Stomach smooth muscle (tissue), 2 donors: Measurements from ENCODE around the gene AK9.
A peak's percentile ranks its signal among the peaks of the same experiment; 100 is the strongest.
"Not testable (repeated sequence)": the region's sequence is repeated elsewhere in the genome, so short reads cannot be mapped to it uniquely, and the experiment has no call there.

Experiments
- H3K27ac ChIP-seq: one replicate; pipeline ENCODE4 v1.7.0; 2013; ENCODE audit warnings: mild to moderate bottlenecking, low read length, inconsistent platforms
- H3K27me3 ChIP-seq, 2 donors: one replicate each; pipeline ENCODE4 v1.7.0; 2013; ENCODE audit warnings: low read length in 2 of 2; ENCODE audit not compliant: insufficient read depth in 2 of 2, control insufficient read depth in 1 of 2
- H3K36me3 ChIP-seq, 2 donors: one replicate each; pipeline ENCODE4 v1.7.0; 2013; ENCODE audit warnings: low read length in 2 of 2; ENCODE audit not compliant: control insufficient read depth in 2 of 2, insufficient read depth in 2 of 2
- H3K4me1 ChIP-seq: one replicate; pipeline ENCODE4 v1.7.0; 2013; ENCODE audit warnings: low read length; ENCODE audit not compliant: control insufficient read depth, insufficient read depth
- H3K4me3 ChIP-seq, 2 donors: one replicate each; pipeline ENCODE4 v1.7.0; 2013; ENCODE audit warnings: low read length in 2 of 2
- H3K9ac ChIP-seq, 2 donors: one replicate each; pipeline ENCODE4 v1.7.0; 2013; ENCODE audit warnings: low read length in 2 of 2, mild to moderate bottlenecking in 1 of 2
- H3K9me3 ChIP-seq, 2 donors: one replicate each; pipeline ENCODE4 v1.7.0; 2013; ENCODE audit warnings: low read length in 2 of 2; ENCODE audit not compliant: control insufficient read depth in 2 of 2
- donor health status: healthy.
- donor health status: Pancreatic carcinoma.

Gene AK9

GRCh38 chr6:109569901-109570300, 121.1 kb downstream of the AK9 start:
- not testable (repeated sequence) for H3K4me1 ChIP-seq, H3K4me3 ChIP-seq, H3K27me3 ChIP-seq, H3K36me3 ChIP-seq, H3K27ac ChIP-seq, H3K9ac ChIP-seq, H3K9me3 ChIP-seq

- no peak overlapping the region for H3K4me3 ChIP-seq
- H3K36me3 ChIP-seq, result no peaks in the 10 kb centered on the region
- H3K9me3 ChIP-seq, result no peaks in the 10 kb centered on the region
- H3K27me3 ChIP-seq, result no peaks in the 10 kb centered on the region
- H3K9ac ChIP-seq, result no peak overlapping the region
- no peak overlapping the region for H3K27ac ChIP-seq
- H3K4me1 ChIP-seq, result no peaks in the 10 kb centered on the region
These were observed 129.2 kb downstream of the AK9 start for GRCh38 chr6:109561844-109562243.

- H3K36me3 ChIP-seq, result no peaks in the 10 kb centered on the region
- H3K9me3 ChIP-seq, result no peaks in the 10 kb centered on the region
- peak overlapping the region; percentile 31 for H3K27ac ChIP-seq
- no peak overlapping the region for H3K9ac ChIP-seq
- H3K4me1 ChIP-seq, result peaks cover 9% of the 10 kb centered on the region
- no peaks in the 10 kb centered on the region for H3K27me3 ChIP-seq
- H3K4me3 ChIP-seq, result no peak overlapping the region
These were observed 159.6 kb downstream of the AK9 start for GRCh38 chr6:109531446-109531845.

GRCh38 chr6:109527989-109528388, 163.0 kb downstream of the AK9 start:
- Histone ChIP-seq H3K4me1 (peaks cover 9% of the 10 kb centered on the region), H3K9me3 (no peaks in the 10 kb centered on the region), H3K9ac (no peak overlapping the region), H3K27ac (no peak overlapping the region), H3K27me3 (no peaks in the 10 kb centered on the region), H3K36me3 (no peaks in the 10 kb centered on the region), H3K4me3 (no peak overlapping the region)

- H3K4me3 ChIP-seq, result no peak overlapping the region
- H3K27ac ChIP-seq, result no peak overlapping the region
- no peaks in the 10 kb centered on the region for H3K9me3 ChIP-seq
- no peak overlapping the region for H3K9ac ChIP-seq
- H3K36me3 ChIP-seq, result no peaks in the 10 kb centered on the region
- H3K27me3 ChIP-seq, result no peaks in the 10 kb centered on the region
- peaks cover 9% of the 10 kb centered on the region for H3K4me1 ChIP-seq
These were observed 163.9 kb downstream of the AK9 start for GRCh38 chr6:109526905-109527628.

GRCh38 chr6:109524129-109524528, 166.9 kb downstream of the AK9 start:
- no peak overlapping the region for H3K4me3 ChIP-seq
- no peaks in the 10 kb centered on the region for H3K36me3 ChIP-seq
- no peaks in the 10 kb centered on the region for H3K9me3 ChIP-seq
- no peak overlapping the region for H3K27ac ChIP-seq
- H3K9ac ChIP-seq, result no peak overlapping the region
- H3K4me1 ChIP-seq, result no peaks in the 10 kb centered on the region
- H3K27me3 ChIP-seq, result no peaks in the 10 kb centered on the region

GRCh38 chr6:109523478-109523877, 167.5 kb downstream of the AK9 start:
- H3K9ac ChIP-seq, result no peak overlapping the region
- H3K27ac ChIP-seq, result no peak overlapping the region
- H3K36me3 ChIP-seq, result no peaks in the 10 kb centered on the region
- H3K4me3 ChIP-seq, result no peak overlapping the region
- H3K9me3 ChIP-seq, result no peaks in the 10 kb centered on the region
- H3K27me3 ChIP-seq, result no peaks in the 10 kb centered on the region
- H3K4me1 ChIP-seq, result no peaks in the 10 kb centered on the region

GRCh38 chr6:109521080-109521479, 169.9 kb downstream of the AK9 start:
- Histone ChIP-seq H3K9me3 (no peaks in the 10 kb centered on the region), H3K27me3 (no peaks in the 10 kb centered on the region), H3K9ac (no peak overlapping the region), H3K4me1 (no peaks in the 10 kb centered on the region), H3K4me3 (no peak overlapping the region), H3K27ac (no peak overlapping the region), H3K36me3 (no peaks in the 10 kb centered on the region)

GRCh38 chr6:109519647-109520046, 171.4 kb downstream of the AK9 start:
- H3K36me3 ChIP-seq, H3K27ac ChIP-seq, H3K9ac ChIP-seq, H3K4me3 ChIP-seq, H3K4me1 ChIP-seq, H3K9me3 ChIP-seq, H3K27me3 ChIP-seq: not testable (repeated sequence)

GRCh38 chr6:109516929-109517328, 174.1 kb downstream of the AK9 start:
- H3K36me3 ChIP-seq, result no peaks in the 10 kb centered on the region
- no peak overlapping the region for H3K9ac ChIP-seq
- no peak overlapping the region for H3K27ac ChIP-seq
- H3K9me3 ChIP-seq, result no peaks in the 10 kb centered on the region
- no peaks in the 10 kb centered on the region for H3K27me3 ChIP-seq
- H3K4me1 ChIP-seq, result no peaks in the 10 kb centered on the region
- H3K4me3 ChIP-seq, result no peak overlapping the region

GRCh38 chr6:109515781-109516409, 175.1 kb downstream of the AK9 start:
- Histone ChIP-seq H3K27me3 (no peaks in the 10 kb centered on the region), H3K4me3 (no peak overlapping the region)

More at GRCh38 chr6:109515781-109516409, 175.1 kb downstream of the AK9 start:
- H3K27ac ChIP-seq, result no peak overlapping the region
- no peaks in the 10 kb centered on the region for H3K9me3 ChIP-seq
- no peaks in the 10 kb centered on the region for H3K36me3 ChIP-seq
- H3K9ac ChIP-seq, result no peak overlapping the region
- no peaks in the 10 kb centered on the region for H3K4me1 ChIP-seq
